Omental fat pad (tissue), 4 donors: Measurements from ENCODE around the gene RAC3. TPM values are rescaled to one million over a fixed set of nuclear protein-coding genes. Genes with fewer than 3 reads are reported as not detected.

ENCODE experiments used
- ATAC-seq: fragments of 150-250 bp; one replicate; pipeline ENCODE4 v1.9.1; 2016; ENCODE audit warnings: mild to moderate bottlenecking, moderate library complexity; ENCODE audit not compliant: low FRiP score
- DNase-seq: peaks from one replicate; pipeline ENCODE4 v3.0.0-alpha.2; 2019; ENCODE audit warnings: low spot score
- total RNA-seq, 4 donors: library from RNA; depleted of rRNA; stranded (reverse); fragments of >200 nt; gene quantifications; one replicate each; pipeline ENCODE4 v1.1.0, GENCODE V29; 2016
- TF ChIP-seq, protein P1 (sequence below), 3 donors: fragments of 450-650 bp; IDR thresholded peaks; one replicate each; pipeline ENCODE4 v1.5.1; 2016 to 2017; ENCODE audit warnings: antibody characterized with exemption in 3 of 3, mild to moderate bottlenecking in 3 of 3, moderate library complexity in 2 of 3

RAC3 gene
- total RNA-seq, 4 donors from 2014 or later = 7.9 to 25.1 (median 12.0) TPM

DNA sequence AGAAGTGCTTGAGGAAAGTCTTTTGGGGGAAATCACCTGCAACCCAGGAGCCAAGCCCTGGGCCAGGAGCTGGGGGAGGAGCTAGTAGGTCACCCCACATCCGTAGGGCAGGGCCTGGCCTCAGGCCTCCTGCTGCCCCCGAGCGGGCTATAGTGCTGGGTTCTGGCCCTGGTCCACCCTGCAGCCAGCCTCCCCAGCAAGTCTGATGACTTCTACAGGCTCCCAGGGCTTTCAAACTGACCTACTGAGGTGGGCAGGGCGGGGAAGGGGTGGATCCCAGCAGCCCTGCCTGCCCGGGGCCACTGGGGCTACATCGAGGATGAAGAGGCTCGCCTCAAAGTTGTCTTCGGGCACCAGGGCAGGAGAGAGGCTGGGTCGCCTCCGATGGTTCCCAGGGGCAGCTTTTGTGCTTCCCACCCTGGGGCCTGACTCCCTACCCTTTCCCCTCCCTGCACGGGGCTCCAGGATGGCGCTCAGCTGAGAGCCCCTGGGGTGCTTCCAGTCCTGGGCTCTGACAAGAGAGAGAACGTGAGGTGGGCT, 13.8 kb upstream of the RAC3 start:
- TF ChIP-seq, protein P1, sequence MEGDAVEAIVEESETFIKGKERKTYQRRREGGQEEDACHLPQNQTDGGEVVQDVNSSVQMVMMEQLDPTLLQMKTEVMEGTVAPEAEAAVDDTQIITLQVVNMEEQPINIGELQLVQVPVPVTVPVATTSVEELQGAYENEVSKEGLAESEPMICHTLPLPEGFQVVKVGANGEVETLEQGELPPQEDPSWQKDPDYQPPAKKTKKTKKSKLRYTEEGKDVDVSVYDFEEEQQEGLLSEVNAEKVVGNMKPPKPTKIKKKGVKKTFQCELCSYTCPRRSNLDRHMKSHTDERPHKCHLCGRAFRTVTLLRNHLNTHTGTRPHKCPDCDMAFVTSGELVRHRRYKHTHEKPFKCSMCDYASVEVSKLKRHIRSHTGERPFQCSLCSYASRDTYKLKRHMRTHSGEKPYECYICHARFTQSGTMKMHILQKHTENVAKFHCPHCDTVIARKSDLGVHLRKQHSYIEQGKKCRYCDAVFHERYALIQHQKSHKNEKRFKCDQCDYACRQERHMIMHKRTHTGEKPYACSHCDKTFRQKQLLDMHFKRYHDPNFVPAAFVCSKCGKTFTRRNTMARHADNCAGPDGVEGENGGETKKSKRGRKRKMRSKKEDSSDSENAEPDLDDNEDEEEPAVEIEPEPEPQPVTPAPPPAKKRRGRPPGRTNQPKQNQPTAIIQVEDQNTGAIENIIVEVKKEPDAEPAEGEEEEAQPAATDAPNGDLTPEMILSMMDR (IDR thresholded peaks at IDR 0.05) = no peak
- DNase-seq = no peak
- no peak for ATAC-seq

DNA sequence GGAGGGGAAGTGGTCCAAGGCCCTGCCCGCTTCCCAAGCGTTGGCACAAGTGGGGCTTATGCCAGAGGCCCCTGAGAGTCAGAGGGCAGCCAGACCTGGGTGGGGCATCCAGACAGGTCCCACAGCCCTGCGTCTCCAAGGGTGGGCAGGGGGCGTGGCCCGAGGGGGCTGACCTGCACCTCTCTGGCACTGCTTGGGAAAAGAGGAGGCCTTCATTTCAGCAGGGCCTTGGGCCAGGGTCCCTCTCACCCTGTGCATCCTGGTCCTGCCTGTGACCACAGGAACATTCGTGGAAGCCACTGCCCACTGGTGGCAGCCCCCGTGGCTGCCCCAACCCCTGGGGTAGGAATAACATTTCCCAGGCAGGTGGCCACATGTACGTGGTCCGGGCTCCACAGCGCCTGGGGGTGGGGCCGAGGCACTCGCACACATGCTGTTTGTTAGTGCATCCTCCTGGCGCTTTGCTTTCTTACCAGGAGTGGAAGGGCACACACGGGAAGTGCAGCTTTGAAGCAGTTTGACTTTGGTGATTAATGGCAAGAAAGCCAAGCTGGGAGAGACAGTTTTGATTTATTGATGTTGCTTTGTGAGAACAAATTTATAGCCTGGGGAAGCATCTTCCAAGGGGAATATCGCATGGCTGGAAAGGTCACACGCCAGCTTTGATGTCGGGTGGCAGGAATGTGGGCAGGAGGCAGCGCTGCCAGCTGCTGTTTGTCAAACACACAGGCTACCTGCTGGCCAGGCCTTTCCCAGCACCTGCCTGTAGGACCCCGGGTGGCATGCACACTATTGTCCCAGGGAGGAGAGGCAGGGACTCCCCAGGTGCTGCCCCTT, 13.1 kb upstream of the RAC3 start:
- DNase-seq = no peak
- ATAC-seq = no peak
- TF ChIP-seq, protein P1 (IDR thresholded peaks at IDR 0.05) = no peak

DNA sequence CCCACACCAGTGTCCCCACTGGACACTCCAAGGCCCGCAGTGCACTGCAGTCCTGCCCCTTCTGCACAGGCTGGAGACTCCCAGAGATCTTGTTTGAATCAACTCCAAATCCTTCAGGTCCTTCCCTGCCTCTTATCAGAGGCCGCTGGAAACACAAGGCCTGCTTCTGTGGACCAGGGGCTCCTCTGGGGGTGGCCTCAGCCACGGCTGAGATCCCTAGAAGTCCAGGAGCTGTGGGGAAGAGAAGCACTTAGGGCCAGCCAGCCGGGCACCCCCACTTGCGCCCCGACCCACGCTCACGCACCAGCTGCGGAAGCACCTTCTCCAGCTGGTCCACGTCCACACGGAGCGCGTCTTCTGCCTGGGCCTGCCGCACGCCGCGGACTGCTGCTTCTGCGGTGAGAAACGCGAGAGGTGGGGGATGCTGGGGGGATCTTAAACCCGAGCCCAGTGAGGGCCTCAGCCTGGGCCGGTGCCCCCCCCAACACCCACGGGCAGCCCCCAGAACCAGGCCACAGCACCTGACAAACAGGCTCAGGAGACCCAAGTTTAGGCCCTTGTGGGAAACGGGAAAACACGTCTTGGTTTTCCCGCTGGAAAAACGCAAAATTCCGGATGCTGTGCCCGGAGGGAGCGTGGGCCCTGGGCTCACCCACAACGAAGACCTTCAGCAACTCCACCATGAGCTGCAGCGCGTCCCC, 12.3 kb upstream of the RAC3 start:
- DNase-seq (no peak), ATAC-seq (no peak)
- TF ChIP-seq, protein P1 (IDR thresholded peaks at IDR 0.05) = no peak

DNA sequence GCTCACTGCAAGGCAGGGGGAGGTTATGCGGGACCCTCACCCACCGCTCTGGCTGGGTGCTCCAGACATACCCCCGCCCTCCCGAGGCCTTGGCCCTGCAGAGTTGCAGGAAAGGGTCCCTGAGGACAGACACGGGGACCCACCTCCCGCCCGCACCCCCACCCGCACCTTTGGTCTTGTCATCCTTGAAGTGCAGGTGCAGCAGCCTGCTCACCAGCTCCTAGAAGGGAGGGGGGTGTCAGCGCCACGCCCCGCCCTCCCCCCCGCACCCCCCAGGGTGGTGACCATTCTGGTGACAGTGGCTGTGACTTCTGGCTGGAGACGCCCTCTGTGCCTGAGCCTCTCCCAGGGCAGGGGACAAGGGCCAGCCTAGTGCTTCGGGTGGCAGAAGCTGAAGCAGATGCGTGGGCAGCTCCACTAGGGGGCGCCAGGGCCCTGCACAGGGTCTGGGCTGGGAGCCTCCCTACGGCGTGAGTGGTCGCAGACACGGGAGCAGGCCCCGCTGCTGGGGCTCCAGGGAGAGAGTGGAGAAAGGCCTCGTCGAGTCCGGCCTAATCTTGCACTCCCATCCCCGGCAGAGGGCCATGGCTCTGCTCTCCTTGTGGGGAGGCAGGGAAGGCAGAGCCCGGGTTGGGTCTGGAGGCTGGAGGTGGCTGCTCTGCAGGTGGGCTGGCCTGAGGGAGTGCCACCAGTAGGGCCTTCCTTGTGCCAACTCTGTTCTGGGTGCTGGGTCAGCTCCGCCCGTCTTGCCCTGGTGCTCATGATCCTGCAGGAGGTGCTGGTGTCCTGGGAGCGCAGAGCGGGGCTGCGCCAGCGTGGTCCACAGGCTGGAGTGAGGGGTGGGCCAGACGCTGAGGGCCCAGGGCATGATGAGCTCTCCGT, 11.5 kb upstream of the RAC3 start:
- TF ChIP-seq, protein P1 (IDR thresholded peaks at IDR 0.05) = peak in 1 of 3 donors; percentile 16
- ATAC-seq = no peak
- DNase-seq = no peak

DNA sequence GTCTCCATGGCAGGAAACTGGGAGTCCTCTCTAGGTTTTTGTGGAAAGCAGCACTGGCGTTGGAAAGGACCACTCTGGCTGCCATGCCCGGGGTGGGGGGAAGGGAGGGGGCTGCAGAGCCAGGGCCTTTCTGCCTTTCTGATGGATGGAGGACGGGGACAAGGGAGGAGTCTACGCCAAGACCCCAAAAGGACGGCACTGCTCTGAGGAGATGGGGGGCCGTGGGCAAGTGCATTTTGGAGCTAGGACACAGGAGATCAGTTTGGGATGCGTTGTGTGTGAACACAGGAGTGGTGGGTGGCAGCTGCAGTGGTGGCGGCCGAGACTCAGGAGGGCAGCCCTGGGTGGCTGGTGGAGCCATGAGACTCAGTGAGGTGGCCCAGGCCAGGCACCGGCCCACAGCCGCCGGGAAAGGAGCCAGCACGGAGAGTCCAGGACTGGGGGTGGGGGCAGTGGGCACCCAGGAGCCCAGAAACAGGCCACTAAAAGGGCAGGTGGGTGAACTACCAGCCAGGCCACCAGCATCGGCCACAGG, 10.8 kb upstream of the RAC3 start:
- no peak for ATAC-seq
- TF ChIP-seq, protein P1 (IDR thresholded peaks at IDR 0.05) = no peak

DNA sequence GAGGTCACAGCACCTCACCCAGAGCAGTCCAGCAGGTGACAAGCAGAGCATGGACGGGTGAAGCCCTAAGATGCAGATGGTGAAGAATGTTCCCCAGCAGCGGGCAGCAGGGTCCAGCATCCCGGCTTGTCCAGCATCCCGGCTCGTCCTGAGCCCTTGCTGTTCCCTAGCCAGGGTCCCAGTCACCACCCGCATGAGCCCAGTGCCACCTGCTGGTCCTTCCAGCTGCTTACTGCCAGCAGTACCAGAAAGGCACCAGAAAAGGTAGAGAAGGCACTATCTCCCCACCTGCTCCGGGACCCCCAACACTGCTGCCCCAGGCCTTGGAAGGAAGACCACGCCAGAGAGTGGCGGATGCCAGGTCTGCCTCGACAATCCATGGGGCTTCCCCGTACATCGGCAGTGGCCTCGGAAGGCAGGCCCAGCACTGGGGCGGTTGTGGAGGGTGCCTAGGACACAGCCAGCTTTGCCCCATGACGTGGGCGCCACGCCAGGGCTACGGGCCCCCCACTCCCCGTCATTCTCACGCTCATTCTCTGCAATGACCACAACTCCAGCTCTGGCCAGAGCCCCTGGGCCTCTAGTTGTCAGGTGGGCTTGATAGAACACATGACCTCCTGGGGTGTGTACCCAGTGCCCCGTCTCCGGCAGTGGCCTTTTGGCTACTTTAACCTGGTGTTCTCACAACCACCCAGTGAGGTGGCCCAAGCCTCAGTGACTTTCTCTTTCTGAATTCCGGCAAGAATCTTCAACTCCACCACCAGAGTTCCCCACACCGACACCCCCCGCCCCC, 10.2 kb upstream of the RAC3 start:
- no peak for DNase-seq
- TF ChIP-seq, protein P1 (IDR thresholded peaks at IDR 0.05) = no peak
- ATAC-seq = no peak

More for the DNA sequence above, 10.8 kb upstream of the RAC3 start:
- no peak for DNase-seq
